Tongue (tissue), 2 donors: ENCODE data around the gene ITGA2B. TPM values are rescaled to one million over a fixed set of nuclear protein-coding genes. Genes with fewer than 3 reads are reported as not detected.
"Not testable (repeated sequence)": the region's sequence is repeated elsewhere in the genome, so short reads cannot be mapped to it uniquely, and the experiment has no call there.

ENCODE experiments used
- DNase-seq: peaks from one replicate; pipeline ENCODE4 v3.0.0-alpha.2; 2015
- total RNA-seq: library from RNA; depleted of rRNA; stranded (reverse); fragments of >200 nt; gene quantifications from one replicate; pipeline ENCODE4 v1.2.3, GENCODE V29; 2014

ITGA2B gene
- total RNA-seq, 1 donor from 2014 or later: 3.8 TPM

DNA sequence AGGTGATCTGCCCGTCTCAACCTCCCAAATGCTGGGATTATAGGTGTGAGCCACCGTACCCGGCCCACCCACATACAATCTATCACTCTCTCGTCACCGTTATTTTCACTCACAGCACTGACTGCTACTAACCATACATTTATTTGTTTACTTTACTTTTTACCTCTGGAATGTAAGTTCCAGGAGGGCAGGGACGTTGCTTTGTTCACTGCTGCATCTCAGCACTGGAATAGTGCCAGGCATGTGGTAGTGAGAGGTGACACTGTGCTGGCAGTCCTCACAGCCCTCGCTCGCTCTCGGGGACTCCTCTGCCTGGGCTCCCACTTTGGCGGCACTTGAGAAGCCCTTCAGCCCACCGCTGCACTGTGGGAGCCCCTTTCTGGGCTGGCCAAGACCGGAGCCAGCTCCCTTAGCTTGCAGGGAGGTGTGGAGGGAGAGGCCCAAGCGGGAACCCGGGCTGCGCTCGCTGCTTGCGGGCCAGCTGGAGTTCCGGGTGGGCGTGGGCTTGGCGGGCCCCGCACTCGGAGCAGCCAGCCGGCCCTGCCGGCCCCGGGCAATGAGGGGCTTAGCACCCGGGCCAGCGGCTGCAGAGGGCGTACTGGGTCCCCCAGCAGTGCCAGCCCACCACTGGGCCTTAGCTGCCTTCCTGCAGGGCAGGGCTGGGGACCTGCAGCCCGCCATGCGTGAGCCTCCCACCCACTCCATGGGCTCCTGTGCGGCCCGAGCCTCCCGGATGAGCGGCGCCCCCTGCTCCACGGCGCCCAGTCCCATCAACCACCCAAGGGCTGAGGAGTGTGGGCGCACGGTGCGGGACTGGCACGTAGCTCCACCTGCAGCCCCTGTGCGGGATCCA lies 20.8 kb downstream of the ITGA2B start:
- not testable (repeated sequence) for DNase-seq

GRCh38 chr17:44367231-44367979 lies 22.0 kb downstream of the ITGA2B start:
- DNase-seq: peak; percentile 41

- not testable (repeated sequence) for DNase-seq
Observed at GRCh38 chr17:44365051-44365450, 24.4 kb downstream of the ITGA2B start.

DNA sequence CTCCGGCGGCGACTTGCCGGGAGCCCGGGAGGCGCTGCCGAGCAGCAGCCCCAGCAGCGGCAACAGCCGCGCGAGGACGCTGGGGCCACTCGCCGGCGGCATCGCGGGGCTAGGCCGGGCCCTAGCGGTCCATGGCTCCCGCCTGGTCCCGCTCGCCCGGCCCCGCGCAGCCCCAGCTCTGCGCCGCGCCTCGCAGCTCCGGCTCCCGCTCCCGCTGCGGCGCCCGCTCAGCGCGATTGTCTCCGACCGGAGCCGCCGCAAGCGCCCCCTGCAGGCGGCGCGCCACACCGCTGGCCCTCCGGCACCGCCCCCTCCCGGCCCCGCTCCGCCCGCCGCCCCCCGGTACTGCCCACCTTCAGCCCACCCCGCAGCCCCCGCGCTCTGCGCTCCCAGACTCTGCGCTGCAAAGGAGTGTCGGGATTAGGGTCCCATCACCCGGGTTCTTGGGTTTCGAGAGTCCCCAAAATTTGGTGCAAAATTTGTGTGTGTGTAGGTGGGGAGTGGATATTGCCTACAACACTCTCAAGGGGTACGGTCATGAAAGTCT lies 25.8 kb downstream of the ITGA2B start, which contains the start of gene FAM171A2:
Gene FAM171A2, minus strand, starts transcription at position 241 of the 547 bp plus-strand sequence. Its CDS starts 139 bp downstream, at position 102.
- DNase-seq: peak; percentile 85

DNA sequence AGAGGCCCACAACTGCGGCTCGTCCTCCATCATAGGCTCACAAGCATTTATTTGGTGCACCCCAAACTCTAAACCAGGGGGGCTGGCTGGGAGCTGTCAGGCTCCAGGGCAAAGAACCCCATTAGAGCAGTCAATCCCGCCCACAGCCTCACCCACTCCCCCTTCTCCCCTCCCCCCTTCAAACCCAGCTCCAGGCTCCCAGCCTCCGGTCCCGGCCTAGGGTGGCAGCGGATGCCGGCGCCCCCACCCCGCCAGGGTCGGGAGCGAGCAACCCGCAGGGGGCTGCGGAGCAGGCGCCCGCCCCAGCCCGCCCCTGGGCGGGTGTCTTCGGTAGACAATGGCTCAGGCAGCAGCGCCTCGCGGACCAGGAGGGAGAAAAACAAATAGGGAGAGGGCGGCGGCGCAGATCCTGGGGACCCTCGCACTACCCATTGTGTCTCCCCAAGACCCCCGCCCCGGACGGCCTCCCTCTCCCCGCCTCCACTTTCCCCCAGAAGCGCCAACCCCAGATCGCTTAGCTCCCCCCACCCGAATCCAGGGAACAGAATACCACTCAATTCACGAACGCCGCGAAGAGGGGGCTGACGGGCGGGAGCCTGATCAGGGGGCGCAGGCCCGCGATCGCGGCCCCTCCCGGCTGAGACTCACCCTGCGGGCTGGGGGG lies 26.4 kb downstream of the ITGA2B start:
- DNase-seq: peak; percentile 64

DNA sequence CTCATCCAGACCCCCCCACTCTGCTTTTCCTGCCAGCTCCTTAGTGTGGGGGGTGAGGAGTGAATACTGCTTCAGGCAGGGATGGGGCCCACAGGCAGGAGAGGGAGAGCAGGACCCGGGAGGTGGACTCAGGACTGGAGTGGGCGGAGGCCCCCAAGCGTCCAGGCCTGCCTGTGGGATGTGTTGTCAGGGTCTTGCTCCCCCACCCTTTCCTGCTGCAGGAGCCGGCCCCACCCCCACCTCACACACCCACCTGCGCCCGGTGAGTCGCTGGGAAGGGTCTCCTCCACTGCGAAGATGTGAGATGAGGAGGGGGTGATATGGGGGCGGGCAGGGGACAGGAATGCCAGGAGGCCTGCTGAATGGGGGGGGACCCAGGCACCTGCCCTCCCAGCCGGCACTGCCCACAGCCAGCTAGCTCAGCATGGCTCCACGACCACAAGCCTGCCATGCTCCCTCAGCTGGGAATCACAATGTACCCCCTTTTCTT lies 26.9 kb downstream of the ITGA2B start:
- DNase-seq: peak; percentile 54

- peak; percentile 82 for DNase-seq
Observed at GRCh38 chr17:44361292-44362260, 27.9 kb downstream of the ITGA2B start.

- peak; percentile 56 for DNase-seq
Observed at GRCh38 chr17:44360826-44361225, 28.6 kb downstream of the ITGA2B start.

GRCh38 chr17:44360144-44360533 lies 29.3 kb downstream of the ITGA2B start:
- DNase-seq: peak; percentile 9

GRCh38 chr17:44359458-44360143 lies 29.8 kb downstream of the ITGA2B start:
- peak; percentile 78 for DNase-seq

- DNase-seq: peak; percentile 8
Observed at GRCh38 chr17:44359006-44359405, 30.4 kb downstream of the ITGA2B start.

DNA sequence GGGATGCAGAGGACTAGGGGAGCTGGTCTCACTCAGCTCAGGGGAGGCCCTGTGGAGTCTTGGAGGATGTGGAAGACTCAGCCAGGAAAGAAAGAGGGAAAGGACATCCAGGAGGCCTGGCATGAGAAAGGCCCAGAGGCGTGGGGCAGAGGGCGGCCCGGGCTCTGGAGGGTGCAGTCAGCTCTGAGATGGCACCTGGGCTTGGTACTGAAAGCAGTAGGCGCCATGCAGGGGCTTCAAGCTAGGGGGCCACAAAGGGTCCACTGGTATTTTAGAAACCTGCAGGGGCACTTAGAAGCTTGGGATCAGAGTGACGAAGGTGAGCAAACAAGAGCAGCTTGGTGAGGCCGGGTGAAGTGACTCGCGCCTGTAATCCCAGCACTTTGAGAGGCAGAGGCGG lies 31.4 kb downstream of the ITGA2B start:
- DNase-seq: no peak

DNA sequence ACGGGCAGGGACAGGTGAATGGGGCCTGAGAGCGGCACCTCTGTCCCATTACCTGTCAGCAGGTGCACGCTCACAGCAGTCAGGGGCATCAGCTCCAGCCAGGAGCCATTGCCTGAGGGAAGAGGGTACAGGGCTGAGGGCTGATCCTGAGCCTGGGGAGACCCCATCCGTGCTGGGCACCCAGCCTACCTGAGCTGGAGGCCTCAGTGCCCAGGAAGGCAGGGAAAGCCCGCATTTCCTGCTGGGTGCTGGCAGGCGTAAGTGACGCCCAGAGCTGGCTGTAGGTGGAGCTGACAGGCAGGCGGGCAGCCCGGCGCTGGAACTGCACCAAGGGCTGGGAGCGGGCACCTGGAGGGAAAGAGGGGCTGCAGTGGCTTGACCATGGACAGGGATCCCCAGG lies 33.2 kb downstream of the ITGA2B start:
- DNase-seq: no peak

GRCh38 chr17:44355642-44356099 lies 33.8 kb downstream of the ITGA2B start:
- no peak for DNase-seq

DNA sequence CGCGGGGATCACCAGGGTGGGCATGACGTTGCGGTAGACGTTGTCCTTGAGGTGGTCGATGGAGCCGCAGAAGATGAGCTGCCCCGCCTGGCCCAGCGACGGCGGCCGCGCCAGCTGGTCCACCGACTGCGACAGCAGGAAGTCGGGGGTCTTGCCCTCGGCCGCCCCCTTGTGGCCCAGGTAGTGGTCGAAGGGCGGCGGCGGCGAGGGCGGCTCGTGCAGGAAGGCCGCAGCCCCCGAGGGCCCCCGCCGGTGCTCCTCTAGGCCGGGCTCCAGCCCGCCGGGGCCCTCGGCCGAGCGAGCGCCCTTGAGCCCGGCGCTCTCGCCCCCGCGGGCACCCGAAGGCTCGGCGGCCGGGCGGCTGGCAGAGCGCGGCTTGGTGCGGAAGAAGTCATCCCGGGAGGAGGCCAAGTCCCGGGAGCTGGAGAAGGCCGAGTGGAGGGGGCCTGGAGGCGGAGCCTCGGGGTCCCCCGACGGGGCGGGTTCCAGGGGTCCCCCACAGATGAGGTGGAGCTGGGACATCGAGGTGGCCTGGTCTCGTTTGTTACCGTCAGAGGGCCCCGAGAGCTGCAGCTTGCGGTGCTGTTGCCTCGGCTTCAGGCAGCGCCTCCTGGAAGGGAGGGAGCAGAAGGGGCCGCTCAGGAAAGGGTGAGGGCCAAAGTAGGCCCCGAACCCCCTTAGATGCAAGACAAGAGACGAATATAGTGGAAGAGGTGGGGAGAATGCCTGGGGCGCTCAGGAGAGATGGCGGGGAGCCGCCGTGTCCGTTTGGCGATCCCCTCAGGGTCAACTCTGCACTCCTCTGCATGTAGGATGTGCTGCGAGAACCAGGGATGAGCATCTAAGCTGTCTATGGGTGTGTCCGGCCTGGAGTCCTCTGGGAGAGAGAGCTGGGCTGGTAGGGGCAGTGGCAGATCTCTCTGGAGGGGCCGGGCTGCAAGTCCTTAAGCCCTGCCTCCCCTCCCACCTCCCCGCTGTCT lies 34.6 kb downstream of the ITGA2B start:
- DNase-seq: peak; percentile 80

GRCh38 chr17:44353672-44354331 lies 35.6 kb downstream of the ITGA2B start:
- DNase-seq: peak; percentile 46

GRCh38 chr17:44352828-44353671 lies 36.4 kb downstream of the ITGA2B start:
- DNase-seq: peak; percentile 34
